ENCODE measurements around the gene MANBA.

MANBA gene

GRCh38 chr4:102775805-102776204 is 15.0 kb upstream of the MANBA start:
- Histone ChIP-seq H2AFZ (ENCODE audit: low read depth, low read length, severe bottlenecking) (no peak overlapping the region), H3K79me2 (ENCODE audit: insufficient read depth, low read length) (no peaks in the 10 kb centered on the region), H3K9me2 (replicated peaks; ENCODE audit: insufficient read depth, low read length) (no peaks in the 10 kb centered on the region), H3K36me3 (ENCODE audit: low read length) (no peaks in the 10 kb centered on the region), H3F3A (ENCODE audit: insufficient read depth) (no peaks in the 10 kb centered on the region), H3K4me3 (ENCODE audit: insufficient read depth, low read length, poor library complexity, severe bottlenecking) (no peak overlapping the region), H3K9ac (ENCODE audit: low read length) (no peak overlapping the region), H3K27ac (ENCODE audit: low read depth, low read length) (no peak overlapping the region), H3K4me2 (ENCODE audit: low read depth, low read length, poor library complexity, severe bottlenecking) (no peak overlapping the region), H3K9me3 (ENCODE audit: insufficient read depth, low read length) (no peaks in the 10 kb centered on the region), H4K20me1 (ENCODE audit: low read depth, low read length) (no peaks in the 10 kb centered on the region), H3K27me3 (ENCODE audit: low read length) (no peaks in the 10 kb centered on the region)
- TF ChIP-seq EZH2phosphoT487 (conservative IDR thresholded peaks at IDR 0.05; ENCODE audit: low read length) = no peak
- TF ChIP-seq CTCF (IDR thresholded peaks at IDR 0.05; ENCODE audit: insufficient read depth, low read length, poor library complexity, severe bottlenecking) = no peak

- H3K9me3 ChIP-seq (ENCODE audit: insufficient read depth, low read length) = no peaks in the 10 kb centered on the region
- H3K27me3 ChIP-seq (ENCODE audit: low read length) = no peaks in the 10 kb centered on the region
- no peak for TF ChIP-seq EZH2phosphoT487 (conservative IDR thresholded peaks at IDR 0.05; ENCODE audit: low read length)
- no peak for TF ChIP-seq CTCF (IDR thresholded peaks at IDR 0.05; ENCODE audit: insufficient read depth, low read length, poor library complexity, severe bottlenecking)
- H3K4me3 ChIP-seq (ENCODE audit: insufficient read depth, low read length, poor library complexity, severe bottlenecking) = no peak overlapping the region
- H3K36me3 ChIP-seq (ENCODE audit: low read length) = no peaks in the 10 kb centered on the region
- H3K9ac ChIP-seq (ENCODE audit: low read length) = no peak overlapping the region
- H3F3A ChIP-seq (ENCODE audit: insufficient read depth) = no peaks in the 10 kb centered on the region
- H4K20me1 ChIP-seq (ENCODE audit: low read depth, low read length) = no peaks in the 10 kb centered on the region
- H3K9me2 ChIP-seq (replicated peaks; ENCODE audit: insufficient read depth, low read length) = no peaks in the 10 kb centered on the region
- H3K4me2 ChIP-seq (ENCODE audit: low read depth, low read length, poor library complexity, severe bottlenecking) = no peak overlapping the region
- H2AFZ ChIP-seq (ENCODE audit: low read depth, low read length, severe bottlenecking) = no peak overlapping the region
- H3K79me2 ChIP-seq (ENCODE audit: insufficient read depth, low read length) = no peaks in the 10 kb centered on the region
- H3K27ac ChIP-seq (ENCODE audit: low read depth, low read length) = no peak overlapping the region
Observed at GRCh38 chr4:102774254-102774653, 13.5 kb upstream of the MANBA start.

DNA sequence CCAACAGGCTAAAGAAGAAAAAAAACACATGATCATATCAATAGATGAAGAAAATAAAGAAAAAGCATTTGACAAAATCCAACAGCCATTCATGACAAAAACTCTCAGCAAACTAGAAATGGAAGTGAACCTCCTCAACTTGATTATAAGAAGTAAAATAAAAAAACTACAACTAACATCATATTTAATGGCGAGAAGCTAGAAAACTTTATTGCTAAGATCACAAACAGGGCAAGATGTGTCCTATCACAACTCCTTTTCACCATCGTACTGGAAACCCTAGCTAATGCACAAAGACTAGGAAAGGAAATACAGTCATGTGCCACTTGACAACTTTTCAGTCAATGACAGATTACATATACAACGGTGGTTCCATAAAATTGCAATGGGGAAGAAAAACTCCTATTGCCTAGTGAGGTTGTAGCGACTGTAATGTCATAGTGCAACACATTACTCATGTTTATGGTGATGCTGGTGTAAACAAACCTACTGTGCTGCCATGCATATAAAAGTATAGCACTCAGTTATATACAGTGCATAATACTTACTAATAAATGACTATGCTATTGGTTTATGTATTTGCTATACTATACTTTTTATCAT is 12.1 kb upstream of the MANBA start:
- no peak overlapping the region for H3K9ac ChIP-seq (ENCODE audit: low read length)
- no peaks in the 10 kb centered on the region for H3K9me3 ChIP-seq (ENCODE audit: insufficient read depth, low read length)
- no peaks in the 10 kb centered on the region for H3F3A ChIP-seq (ENCODE audit: insufficient read depth)
- H2AFZ ChIP-seq (ENCODE audit: low read depth, low read length, severe bottlenecking) = no peak overlapping the region
- H4K20me1 ChIP-seq (ENCODE audit: low read depth, low read length) = no peaks in the 10 kb centered on the region
- no peak overlapping the region for H3K27ac ChIP-seq (ENCODE audit: low read depth, low read length)
- H3K27me3 ChIP-seq (ENCODE audit: low read length) = no peaks in the 10 kb centered on the region
- no peaks in the 10 kb centered on the region for H3K79me2 ChIP-seq (ENCODE audit: insufficient read depth, low read length)
- no peaks in the 10 kb centered on the region for H3K36me3 ChIP-seq (ENCODE audit: low read length)
- H3K4me3 ChIP-seq (ENCODE audit: insufficient read depth, low read length, poor library complexity, severe bottlenecking) = no peak overlapping the region
- TF ChIP-seq EZH2phosphoT487 (conservative IDR thresholded peaks at IDR 0.05; ENCODE audit: low read length) (no peak), CTCF (IDR thresholded peaks at IDR 0.05; ENCODE audit: insufficient read depth, low read length, poor library complexity, severe bottlenecking) (no peak)
- no peak overlapping the region for H3K4me2 ChIP-seq (ENCODE audit: low read depth, low read length, poor library complexity, severe bottlenecking)
- no peaks in the 10 kb centered on the region for H3K9me2 ChIP-seq (replicated peaks; ENCODE audit: insufficient read depth, low read length)
